Activated CD4-positive, alpha-beta T cell treated with anti-CD3 and anti-CD28 coated beads for 24 hours (primary cell): ENCODE results near the gene PTPN4.
"Not testable (repeated sequence)": the region's sequence is repeated elsewhere in the genome, so short reads cannot be mapped to it uniquely, and the experiment has no call there.

Experiments
- DNase-seq, 2 donors: peaks; one replicate each; pipeline ENCODE4 v3.0.0-alpha.2; 2020; ENCODE audit warnings: low read depth in 2 of 2

PTPN4 gene

DNA sequence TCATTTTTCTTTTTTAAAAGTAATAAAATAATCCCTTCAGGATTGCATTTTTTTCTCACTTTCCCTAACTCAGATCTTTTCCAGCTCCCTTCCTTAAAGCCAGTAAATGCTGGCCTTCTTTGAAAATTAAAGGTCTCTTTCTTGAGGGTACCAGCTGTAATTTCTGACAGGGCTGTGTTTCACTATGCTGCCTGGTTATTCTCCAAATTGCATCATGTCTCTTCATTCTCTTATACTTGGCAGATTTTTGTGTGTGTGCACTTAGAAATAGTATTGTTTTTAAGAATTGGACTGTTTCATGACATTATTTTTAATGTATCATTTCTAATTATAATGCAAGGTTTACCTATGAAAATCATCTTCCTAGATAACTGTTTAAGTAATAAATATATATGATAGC is 181.1 kb downstream of the PTPN4 start:
- no peak for DNase-seq

DNA sequence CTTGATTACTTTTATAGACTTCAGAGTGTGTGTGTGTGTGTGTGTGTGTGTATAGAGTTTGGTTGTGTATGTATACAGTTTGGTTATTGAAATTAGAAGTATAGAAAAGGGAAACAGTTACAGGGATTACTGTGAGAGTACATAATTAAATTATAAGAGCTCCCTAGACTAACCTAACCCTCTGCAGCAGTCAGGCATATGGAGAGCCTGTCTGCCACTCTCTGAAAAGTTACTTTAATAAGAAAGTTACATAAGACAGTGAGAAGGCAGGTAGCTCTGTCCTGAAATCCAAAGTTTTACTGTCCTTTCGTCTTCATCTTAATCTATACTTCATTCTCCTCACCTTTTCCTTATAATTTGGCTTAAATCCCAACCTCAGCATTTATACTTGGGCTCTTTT is 181.7 kb downstream of the PTPN4 start:
- DNase-seq, result no peak

DNA sequence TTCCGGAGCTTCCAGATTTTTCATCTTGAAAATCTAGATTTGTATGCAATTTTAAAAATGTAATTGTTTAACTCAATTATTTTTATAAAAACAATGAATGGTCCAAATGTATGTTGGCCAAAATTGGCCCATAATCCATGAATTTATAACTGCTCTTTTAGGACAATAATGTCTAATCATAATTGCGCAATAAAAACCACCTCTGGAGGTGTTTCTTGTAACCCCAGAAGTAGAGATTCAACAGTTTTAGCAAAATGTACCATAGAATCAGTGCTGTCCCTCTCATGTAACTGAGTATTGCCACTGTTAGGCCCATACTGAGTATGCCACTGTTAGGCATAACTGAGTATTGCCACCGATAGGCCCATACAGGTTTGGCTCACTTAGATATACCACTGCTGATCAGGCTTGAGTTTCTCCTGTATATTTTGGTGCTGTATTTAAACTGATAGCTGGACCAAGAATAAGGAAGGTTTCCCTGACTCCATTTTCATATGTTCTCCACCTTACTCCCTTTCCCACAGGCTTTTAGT is 182.3 kb downstream of the PTPN4 start:
- no peak for DNase-seq

DNA sequence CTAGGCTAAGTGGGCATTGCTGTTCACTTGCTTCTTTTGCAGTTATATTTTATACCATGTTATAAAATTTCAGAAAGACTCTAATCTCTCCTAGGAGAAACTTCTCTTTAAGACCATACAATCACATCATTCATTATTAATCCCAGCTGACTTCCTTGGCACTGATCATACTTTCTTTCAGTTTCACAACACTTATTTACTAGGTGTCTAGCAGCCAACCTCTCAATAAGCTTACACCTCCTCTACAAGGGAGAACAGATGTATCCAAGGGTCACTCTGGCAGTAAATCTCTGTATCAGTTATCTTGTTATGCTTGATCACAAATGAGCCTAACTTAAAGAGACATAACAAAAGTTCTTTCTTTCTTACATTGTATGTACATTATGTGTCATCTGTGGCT is 183.3 kb downstream of the PTPN4 start:
- no peak for DNase-seq

DNA sequence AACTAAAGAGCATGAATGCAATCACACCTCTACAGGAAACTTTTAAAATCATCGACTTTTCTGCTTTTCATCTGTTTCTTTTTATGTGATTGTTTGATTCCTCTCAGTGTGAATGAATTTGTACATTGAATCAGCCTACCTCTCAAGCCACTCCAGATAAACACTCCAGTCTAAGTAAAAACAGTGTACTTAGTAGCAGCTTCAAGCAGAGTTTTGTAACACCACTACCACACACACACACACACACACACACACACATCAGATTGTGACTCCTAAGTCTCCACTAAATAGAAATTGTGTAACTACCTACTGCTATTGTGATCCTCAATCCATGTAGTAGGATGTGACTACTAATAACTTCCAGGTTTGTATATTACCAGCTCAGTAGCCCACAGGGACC is 187.8 kb downstream of the PTPN4 start:
- no peak for DNase-seq

DNA sequence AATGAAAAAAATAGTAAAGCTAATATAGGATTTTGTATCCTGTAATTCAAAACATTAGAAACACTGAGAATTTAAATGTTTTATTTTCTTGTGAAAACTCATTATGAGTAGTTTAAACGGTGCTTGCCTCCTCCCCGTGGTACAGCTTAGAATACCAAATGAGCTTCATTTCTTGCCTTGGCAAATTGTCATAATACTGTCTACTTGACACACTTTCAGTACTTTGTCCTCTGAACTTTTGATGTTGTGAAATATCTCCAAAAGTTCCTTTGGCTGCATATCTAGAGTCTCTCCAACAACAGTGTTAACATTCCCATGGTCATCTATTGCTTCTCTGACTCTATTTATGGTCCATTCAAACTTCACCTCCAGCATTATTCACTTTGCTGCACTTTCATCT is 191.2 kb downstream of the PTPN4 start:
- no peak for DNase-seq

DNA sequence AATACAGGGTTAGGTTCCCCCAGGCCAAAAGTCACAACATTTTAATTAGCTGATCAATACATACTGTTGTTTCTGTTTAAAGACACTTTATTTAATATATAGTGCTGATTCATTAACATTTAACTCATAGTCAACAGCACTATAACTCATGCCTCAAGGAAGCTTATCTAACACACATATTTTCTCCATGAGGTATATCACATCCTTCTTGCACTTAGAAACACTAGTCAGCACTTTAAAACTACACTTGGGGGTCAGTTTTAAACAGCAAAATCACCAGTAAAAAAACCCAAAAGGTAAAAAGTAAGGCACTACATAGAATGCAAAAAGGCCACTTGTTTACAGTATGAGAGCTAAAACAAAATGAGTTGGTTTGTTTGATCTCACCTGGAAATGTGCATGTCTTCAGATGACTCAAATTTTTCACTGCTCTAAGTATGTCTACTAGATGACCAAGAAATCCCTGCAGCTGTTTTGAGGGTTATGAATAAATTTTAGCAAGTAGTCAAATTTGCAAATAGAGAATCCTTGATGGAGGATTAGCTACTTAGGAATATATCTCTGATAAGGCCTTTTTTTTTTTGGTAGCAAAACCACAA is 199.0 kb downstream of the PTPN4 start:
- DNase-seq, result no peak

DNA sequence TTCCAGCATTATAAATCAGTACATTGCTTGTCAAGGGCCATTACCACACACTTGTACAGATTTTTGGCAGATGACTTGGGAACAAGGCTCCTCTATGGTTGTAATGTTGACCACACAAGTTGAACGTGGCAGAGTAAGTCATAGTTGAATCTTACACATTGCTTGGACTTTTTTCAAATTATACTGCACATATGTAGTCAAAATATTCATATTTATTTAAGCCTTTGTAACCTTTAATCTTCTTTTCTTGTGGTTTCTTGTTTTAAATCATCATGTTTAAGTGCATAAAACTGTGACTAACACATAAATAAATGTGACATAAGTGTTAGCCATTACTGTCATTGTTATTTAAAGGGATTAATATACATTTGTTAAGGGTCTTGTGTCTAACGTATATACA is 201.1 kb downstream of the PTPN4 start:
- DNase-seq, result no peak

DNA sequence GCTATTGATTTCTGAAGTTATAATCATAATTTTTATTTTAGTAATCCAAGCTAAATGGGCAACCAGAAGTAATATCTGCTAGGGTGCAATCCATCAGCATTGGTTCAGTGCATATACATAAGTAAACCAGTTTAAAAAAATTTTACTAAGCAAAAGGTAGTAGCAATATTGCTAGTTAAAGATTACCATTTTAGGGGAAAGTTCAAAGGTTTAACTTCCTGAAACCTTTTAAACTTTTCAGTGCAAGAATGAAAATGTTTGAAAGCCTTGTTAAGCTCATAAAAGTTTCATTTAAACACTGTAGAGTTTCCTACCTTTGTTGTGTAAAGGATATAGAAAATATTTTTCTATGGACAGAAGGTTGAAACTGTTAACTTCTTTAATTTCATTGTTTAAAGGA is 222.2 kb downstream of the PTPN4 start:
- DNase-seq, result no peak

DNA sequence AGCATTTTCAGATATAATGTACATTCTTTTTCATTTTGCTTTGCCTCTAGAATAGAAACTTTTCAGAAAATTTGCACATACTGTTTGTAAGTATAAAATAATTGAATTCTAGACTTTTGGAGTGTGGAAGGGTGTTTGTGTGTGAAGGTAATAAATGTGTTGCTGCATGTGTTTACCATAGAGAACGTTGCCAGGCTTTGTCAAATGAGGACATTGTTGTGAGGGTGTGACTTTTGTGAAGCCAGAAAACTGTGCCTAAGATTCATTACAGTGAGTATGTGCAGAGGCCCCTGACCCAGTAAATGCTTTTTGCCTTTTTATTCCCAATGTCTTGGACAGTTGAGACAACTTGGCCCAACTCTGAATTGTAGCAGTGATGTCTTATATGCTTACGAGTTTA is 222.8 kb downstream of the PTPN4 start:
- DNase-seq, result no peak

DNA sequence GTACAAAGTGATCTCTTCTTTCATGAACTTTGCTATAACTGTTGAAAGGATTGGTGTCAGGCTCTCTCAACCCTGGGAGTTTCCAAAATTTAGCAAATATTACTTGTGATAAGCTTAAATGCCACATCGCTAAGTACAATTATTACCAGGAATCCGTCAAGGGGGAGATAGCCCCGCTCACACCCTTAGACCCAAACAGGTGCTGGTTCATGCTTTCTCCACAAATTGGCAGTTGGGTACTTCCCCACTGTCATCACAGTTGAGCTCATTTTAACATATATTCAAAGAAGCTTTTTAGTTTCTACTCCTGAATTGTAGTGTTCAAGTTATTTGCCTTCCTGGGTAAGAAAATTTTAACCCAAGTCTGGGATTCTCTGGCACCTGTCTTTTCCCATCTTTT is 223.4 kb downstream of the PTPN4 start:
- no peak for DNase-seq

DNA sequence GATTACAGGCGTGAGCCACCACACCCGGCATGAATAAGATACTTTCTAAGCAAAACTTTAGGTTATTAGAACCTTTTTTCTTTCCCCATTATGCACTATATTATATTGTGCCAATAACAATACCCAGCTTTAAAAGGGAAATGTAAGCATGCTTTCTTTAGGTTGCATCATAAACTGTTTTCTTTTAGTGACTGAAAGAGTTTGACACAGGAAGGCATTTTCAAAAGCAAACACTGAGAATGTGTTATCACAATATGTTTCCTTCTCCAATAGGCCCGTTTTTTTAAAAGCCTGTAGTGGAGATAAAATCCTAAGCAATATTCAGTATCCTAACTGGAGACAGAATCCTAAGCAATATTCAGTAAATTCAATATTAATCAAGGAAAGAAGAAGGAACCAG is 236.4 kb downstream of the PTPN4 start:
- no peak for DNase-seq

DNA sequence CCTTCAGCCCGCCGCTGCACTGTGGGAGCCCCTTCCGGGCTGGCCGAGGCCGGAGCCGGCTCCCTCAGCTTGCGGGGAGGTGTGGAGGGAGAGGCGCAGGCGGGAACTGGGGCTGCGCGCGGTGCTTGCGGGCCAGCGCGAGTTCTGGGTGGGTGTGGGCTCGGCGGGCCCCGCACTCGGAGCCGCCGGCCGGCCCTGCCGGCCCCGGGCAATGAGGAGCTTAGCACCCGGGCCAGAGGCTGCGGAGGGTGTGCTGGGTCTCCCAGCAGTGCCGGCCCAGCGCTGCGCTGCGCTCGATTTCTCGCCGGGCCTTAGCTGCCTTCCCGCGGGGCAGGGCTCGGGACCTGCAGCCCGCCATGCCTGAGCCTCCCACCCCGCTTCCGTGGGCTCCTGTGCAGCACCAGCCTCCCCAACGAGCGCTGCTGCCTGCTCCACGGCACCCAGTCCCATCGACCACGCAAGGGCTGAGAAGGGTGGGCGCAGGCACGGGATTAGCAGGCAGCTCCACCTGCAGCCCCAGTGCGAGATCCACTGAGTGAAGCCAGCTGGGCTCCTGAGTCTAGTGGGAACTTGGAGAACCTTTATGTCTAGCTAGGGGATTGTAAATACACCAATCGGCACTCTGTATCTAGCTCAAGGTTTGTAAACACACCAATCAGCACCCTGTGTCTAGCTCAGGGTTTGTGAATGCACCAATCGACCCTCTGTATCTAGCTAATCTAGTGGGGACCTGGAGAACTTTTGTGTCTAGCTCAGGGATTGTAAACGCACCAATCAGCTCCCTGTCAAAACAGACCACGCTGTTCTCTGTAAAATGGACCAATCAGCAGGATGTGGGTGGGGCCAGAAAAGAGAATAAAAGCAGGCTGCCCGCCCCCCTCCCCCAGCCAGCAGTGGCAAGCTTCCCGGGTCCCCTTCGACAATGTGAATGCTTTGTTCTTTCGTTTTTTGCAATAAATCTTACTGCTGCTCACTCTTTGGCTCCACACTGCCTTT is 237.5 kb downstream of the PTPN4 start:
- not testable (repeated sequence) for DNase-seq

DNA sequence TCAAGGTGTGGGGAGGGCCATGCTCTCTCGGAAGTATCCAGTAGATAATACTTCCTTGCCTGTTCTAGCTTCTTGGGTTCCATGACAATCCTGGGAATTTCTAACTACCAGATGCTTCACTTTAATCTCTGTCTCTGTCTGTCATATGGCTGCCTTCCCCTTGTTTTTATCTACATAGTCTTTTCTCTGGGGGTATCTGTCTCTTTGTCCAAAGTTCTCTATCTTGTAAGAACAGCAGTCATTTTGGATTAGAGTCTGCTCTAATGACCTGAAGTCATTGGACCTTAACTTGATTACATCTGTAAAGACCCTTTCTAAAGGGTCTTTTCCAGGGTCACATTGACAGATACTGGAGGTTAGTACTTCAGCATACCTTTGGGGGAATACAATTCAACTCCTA is 241.7 kb downstream of the PTPN4 start:
- DNase-seq, result no peak

DNA sequence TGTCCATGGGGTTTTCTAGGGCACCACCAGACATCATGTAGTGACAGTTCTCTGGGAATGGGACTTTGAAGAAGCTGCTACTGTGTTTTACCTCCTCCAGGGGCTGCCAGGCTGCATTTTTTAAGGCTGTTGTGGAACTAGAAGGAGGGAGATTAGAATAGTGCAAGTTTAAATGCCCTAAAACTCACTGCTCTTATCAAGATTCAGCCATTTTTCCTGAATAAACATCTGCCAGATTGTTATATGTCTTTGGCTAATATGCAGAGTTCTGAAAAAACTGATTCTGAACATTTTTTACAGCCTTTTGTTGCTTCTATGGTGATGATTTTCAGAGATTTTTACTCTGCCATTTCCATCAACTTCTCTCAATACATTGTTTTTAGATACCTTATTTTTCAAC is 244.5 kb downstream of the PTPN4 start:
- no peak for DNase-seq

DNA sequence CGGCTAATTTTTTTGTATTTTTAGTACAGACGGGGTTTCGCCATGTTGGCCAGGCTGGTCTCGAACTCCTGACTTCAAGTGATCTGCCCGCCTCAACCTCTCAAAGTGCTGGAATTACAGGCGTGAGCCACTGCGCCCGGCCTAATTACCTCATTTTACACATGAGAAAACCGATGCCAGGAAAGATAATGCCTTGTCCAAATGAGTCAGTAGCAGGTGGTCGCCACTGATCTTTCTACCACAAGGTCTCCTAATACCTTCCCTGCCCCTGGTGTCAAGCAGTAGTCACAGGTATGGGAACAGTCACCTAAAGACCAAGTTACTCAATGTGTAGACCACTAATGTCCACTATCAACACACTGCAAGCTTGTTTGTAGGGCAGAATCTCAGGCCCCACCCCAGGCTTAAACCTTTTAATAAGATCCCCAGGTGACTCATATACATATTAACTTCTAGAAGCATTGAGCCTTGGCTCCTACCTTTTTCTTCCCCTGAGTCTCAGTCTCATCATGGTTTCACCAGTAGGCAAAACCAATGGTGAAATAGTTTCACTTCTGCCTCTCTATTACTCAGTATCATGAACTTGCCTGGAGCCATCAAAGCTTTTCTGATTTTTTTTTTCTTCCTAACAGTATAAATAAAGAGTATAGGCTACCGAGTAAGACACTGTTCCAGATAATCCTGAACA is 246.3 kb downstream of the PTPN4 start:
- no peak for DNase-seq

DNA sequence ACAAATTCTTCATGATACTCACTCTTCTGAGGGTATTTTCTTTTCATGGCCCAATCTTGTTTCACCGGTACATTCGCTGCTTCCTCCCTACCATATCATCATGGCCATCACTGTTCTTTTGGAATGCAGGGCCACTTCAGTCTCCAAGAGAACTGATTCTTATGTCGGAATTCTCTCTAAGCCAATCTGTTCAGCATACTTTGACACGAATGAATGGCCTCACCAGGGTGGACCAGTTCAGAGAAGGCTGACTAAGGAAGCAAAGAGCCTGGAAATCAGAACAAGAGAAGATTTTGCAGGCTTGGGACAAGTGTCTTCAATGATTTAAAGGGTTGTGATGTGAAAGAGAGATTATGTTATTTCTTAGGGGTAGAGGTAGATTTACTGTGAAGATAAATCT is 248.1 kb downstream of the PTPN4 start:
- DNase-seq, result no peak

DNA sequence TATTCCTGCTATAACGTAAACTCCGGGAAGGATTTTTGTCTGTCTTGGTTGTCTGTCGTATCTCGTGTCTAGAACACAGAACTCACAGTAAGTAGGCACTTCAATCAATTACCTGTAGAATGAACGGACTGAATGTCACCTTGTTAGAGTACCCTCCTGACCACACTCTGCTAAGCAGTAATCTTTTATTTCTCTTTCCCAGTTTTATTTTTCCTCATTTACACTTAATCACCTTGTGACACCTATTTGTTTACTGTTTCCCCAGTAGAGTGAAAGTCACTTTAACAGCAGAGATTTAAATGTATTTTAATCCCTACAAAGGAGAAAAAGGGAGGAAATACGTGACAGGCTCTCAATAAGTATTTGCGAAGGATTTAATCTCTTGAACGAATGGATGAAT is 252.6 kb downstream of the PTPN4 start:
- DNase-seq, result no peak

DNA sequence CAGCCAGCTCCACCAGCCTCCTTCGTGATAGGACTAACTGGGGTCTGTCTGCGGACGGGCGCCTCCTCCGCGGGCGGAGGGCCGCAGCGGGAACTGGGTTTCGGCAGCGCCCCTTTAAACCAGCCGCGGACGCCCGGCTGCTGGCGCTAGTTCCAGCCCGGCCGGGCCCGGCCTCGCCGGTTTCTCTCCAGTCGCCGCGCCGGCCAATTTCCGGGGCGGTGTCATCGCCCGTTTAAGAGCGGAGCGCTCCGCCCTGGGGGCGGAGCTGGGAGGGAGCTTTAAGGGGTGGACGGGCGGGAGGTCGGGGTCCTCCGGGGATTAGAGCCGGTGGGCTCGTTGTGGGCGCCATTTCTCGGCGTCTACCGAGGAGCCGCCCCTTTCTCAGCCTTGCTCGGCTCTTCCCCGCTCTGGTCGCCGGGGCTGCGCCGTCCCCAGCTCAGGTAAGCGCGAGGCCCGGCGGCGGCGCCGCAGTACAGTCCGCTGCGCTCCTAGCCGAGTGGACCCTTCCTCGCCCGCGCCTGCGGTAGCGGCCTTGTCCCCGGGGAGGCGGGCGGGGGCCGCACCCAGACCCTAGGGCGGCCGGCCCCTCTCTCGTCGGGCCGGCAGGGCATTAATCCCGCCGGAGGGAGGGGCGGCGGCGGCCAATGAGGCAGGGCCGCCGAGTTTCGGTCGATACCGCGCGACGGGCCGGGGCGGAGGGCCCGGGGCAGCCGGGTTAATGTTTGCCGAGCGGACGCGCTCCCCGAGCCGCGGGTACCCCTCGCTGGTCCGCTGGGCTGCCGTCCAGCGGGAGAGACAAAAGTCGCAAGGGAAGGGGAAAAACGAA is 253.3 kb downstream of the PTPN4 start, which contains the start of gene EPB41L5:
Gene EPB41L5, plus strand, starts transcription at position 307 of the 826 bp plus-strand sequence. CDS start 6,008 bp downstream, outside the sequence.
- DNase-seq, result peak; percentile 65 to 70

DNA sequence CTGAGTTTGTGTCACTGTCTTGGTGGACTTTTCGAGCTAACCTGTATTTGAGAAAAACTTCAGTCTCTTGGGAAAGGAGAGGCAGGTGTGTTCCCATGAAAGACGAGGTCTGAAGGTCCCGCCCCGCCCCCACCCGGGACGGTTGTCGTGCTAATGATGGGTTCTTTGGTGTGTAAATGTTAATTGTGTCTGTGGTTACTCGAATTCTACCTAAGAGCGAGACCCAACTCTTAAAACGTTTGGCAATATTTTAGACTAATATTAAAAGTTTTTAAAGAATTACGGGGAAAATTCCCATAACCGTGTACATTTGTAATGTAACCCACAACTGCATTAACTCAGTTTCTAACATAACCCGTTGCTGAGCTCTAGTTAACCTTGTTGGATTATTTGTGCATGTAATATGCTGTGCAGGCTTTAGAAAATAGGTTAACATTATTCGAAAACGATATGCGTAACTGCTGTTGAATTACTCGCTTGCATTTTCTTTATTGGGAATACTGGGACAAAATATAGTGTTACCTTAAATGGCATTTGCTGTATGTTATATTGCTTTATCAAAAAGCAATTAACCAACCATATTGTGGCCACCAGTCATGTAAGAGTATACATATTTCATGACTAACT is 254.0 kb downstream of the PTPN4 start:
- DNase-seq, result peak in 1 of 2 donors; percentile 4
